Glomerular visceral epithelial cell (primary cell): ENCODE results near the gene ENAH.
"Not testable (repeated sequence)": the region's sequence is repeated elsewhere in the genome, so short reads cannot be mapped to it uniquely, and the experiment has no call there.

Experiments used
- DNase-seq: peaks from one replicate; pipeline ENCODE4 v3.0.0-alpha.2; 2016; ENCODE audit errors: extremely low spot score

The ENAH gene

DNA sequence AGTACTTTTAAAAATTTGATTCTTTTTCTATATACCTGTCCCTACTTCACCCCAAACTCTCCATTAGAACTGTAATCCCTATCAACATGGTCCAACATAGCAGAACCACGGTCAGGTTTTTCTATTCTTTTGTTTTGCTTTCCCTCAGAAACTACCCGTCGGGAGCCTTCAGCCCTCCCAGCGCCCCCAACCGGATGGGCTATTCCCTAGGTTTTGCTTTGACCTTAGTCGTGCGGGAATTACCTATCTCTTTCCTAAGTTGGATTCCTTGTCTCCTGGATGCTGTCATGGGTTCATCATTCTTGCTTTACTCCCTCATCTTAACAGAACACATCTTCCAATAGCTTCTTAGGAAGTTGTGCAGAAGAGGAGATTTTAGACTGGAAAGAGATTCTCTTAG lies 127.5 kb downstream of the ENAH start:
- no peak for DNase-seq

DNA sequence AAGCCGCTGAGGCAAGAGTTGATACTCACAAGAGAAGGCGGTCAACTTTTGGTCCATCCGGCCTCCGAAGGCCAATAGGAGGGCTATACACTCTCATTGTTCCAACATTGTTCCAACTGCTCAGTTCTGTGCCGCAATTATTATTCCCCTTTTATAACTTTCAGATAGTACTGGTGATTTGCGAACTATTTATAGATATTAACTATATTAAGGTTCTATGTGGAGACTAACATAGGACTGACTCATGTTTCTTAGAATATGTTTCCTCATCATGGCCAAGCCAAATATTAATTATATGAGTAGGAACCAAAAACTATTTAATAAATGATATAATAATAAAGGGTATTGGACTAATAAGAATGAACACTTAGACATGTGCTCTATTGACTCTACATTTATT lies 128.4 kb downstream of the ENAH start:
- no peak for DNase-seq

DNA sequence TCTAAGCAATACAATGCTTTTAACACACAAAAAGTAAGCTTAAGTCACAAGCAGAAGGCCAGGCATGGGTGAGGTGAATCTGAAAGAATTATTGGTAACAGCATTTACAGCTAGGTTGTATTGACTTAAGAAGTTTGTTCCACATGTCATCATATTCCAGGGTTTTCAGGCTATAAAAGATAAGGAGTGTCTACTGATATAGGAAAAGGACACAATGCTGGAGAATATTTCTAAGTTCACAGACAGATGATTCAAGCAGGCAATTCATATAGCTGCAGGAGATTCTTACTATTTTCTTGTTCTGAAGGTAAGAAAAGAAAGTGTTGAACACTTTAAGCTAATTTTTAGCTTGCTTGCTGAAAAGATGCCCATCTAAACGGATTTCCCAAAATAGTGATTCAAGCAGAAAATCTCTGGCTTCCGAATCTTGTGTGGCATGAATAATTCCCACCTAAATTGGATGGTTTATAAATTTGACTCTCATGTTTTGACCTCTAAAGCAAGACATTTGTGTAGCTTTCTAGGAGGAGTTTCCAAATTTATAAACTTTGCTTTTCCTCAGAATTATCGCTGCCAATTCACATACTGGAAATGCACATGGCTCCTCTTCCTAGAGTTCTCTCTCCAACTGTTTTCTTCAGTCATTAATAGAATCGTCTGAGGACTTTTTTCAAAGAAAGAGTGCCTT lies 129.5 kb downstream of the ENAH start:
- no peak for DNase-seq

DNA sequence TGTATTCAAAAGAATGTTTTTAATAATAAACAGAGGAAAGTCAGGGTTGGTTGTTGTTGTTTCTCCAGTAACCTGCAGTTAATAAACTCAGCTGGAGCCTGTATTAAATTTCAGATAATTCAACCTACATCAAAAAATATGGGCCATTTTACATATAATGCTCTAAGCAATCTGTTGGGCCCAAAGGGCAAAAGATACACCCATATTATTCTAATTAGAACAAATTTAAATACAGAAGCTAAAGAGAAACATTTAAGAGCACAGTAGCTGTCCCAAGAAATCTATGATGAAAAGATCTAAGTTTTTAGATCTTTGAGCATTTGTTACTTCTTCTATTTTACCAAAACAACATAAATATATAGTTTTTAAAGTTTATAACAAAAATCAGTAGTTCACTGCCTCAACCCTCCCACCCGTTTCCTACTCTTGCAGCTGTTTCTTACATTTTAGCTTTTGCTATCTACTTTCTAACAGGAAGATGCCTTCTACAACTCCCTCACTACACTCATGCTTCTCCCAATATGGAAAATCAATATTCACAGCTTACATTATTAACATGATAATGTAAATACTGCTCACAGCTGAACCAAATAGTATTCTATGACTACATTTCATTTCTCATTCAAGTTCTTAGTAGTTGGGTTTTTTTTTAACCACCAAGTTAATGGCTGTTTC lies 130.2 kb downstream of the ENAH start:
- no peak for DNase-seq

DNA sequence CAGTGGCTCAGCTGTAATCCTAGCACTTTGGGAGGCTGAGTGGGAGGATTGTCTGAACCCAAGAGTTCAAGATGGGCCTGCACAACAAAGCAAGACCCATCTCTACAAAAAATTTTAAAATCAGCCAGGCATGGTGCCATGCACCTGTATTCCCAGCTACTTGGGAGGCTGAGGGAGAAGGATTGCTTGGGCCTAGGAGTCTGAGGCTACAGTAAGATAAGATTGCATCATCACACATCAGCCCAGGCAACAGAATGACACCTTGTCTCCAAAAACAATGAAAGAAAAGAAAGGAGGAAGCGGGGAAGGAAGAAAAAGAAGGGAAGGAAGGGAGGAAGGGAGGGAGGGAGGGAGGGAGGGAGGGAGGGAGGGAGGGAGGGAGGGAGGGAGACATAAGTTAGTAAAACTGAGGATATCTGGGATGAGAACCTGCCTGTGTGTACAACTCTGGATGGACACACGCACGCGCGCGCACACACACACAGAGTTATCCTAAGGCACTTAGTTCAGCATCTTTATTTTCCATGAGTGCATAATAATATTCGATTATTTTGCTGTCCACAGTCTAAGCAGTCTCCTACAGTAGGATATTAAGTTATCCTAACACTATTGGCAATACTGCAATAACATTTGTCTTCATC lies 132.2 kb downstream of the ENAH start:
- no peak for DNase-seq

DNA sequence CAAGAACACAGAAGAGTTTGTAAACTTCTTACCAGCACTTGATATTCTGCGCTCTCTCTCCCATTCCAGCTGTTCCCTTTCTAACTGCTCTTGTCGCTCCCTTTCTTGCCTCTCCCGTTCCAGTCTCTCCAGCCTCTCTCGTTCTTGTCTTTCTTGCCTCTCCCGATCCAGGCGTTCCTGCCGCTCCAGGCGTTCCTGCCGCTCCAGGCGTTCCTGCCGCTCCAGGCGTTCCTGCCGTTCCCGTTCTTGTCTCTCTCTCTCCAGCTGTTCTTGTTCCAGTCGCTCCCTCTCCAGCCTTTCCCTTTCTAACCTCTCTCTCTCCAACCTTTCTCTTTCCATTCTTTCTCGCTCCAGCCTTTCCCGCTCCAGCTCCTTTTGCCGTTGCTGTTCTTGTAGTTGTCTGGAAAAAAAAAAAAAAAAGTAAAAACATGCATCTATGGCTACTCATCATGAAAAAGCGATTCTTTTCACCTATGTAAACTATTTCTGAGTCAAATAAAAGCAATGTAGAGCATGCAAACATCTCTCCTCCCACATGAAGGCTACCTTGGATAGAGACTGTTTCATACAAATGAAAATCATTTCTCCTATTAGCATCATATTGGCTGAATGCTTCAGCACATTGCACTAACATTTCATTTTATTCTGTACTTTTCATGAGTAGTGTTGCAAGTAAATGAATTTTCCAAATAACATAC lies 133.6 kb downstream of the ENAH start:
- DNase-seq = no peak

DNA sequence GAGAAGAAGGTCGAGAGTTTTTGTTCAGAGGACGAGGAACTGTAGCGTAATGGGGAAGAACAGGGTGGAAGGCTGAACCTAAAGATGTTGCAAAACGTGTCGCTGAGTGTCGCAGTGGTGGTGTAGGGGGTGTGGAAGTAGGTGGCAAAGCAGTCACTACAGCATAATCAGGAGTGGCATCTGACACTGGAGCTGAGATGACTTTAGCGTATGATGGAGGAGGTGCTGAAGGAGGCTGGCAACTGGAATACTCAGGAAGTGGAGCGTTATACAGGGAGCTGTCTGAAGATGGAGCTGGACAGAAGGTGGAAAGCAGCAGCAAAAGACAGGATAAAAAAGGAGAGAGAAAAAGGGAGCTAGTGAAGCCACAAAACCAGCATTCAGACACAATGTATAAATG lies 135.2 kb downstream of the ENAH start:
- DNase-seq = no peak

DNA sequence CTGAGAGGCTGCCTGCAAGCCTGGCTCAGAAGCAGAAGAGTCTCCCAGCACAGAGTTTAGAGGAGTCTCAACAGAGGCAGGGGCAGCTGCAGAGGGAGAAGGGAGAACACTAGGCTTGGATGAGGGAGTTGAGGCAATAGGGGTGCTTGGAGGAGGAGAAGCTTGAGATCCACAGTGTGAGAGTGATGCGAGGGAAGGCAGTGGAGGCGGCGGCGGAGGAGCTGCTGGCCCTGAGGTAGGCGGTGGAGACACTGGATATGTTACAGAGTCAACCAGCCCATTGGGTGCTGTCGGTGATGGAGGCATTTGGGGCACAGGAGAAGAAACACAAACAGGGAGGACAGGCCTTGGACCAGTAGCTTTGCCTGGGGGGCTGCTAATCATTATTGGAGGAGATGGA lies 135.7 kb downstream of the ENAH start:
- DNase-seq = no peak

DNA sequence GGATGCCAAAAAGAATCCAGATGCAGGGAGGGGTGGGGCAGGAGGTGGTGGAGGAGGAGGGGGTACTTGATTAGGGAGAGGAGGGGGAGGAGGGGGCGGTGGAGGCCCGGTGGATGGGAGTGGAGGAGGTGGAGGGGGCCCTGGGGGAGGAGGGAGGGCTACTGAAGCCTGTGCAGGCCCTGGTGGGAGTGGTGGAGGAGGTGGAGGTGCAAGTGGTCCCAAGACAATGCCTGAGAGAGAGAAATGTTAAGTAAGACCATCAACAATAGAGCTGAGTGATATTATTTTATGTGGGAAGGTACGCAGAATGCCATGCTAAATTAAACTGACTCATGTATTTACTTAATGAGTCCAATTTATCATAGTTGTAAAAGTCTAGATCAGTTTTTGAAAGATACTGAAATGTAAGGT lies 138.2 kb downstream of the ENAH start:
- no peak for DNase-seq

DNA sequence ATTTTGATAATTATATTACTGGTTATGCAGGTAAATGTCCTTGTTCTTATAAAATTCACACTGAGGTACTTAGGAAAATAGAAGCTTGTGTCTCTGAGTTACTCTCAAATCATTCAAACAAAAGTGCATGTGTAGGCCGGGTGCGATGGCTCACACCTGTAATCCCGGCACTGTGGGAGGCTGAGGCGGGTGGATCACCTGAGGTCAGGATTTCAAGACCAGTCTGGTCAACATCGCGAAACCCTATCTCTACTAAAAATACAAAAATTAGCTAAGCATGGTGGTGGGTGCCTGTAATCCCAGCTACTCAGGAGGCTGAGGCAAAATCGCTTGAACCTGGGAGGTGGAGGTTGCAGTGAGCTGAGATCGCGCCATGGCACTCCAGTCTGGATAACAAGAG lies 139.3 kb downstream of the ENAH start:
- DNase-seq = not testable (repeated sequence)

DNA sequence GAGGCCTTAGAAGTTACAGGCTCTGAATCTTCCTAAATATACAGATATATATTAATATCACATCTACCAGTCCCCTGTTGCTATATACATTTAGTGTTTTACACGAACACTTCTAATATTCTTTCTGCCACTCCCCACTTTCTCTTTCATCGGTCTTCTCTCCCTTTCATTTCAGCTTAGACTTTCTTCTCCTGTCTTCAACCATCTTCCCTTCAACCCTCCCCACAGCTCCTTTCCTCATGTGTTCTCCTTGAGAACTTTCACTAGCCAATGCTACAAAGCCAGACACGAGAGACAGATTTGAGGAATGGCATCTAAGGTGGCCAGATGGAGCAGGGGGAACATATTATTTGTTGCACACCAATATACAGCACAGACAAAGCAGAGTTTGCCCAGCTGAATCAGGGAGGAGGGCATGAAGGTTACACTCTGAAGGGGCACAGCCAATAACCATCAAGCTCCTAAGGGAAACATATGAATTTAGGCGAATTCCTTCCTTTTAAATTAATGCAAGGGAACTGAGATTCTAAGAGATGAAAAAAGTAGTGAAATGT lies 141.0 kb downstream of the ENAH start:
- no peak for DNase-seq

DNA sequence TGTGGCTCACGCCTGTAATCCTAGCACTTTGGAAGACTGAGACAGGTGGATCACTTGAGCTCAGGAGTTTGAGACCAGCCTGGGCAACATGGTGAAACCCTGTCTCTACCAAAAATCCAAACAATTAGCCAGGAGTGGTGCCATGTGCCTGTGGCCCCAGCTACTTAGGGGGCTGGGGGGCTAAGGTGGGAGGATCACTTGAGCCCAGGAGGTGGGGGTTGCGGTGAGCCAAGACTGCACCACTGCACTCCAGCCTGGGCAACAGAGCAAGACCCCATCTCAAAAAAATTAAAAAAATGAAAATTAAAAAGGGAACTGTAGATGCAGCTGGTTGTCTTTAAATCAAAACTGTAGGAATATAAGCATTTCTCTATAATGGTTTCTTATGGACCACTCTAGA lies 142.2 kb downstream of the ENAH start:
- not testable (repeated sequence) for DNase-seq

DNA sequence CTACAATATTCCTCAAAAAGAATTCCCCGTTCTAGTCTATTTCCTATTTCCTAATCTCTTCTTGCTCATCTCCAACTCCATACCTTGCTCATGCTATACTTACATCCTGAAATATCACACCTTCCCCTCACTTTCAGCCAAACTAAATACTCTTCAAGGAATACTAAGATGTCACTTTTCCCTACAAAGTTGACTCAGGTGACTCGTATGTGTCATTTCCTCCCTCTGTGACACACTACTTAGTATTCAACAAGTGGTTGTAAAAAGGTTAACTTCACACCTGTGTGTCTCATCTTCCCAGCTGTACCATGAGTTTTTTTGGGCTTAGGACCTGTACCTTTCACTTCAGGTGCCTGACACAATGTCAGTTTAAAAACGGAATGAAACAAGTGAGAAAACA lies 143.2 kb downstream of the ENAH start:
- DNase-seq = no peak

DNA sequence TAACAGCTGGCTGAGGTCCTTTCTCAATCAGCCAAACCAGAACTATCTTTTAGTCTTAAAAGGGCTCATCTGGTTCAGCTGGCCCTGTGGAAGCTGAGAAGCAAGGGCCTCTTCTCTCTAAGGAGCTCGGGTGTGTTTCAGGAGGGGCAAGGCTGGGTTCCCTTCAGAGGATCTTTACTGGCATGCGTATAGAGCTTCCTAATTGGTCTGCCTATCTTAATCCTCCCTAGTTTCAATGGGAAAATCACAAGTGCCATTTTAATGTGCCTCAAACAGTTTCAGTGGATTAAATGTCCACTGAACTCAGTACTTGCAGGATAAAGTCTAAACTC lies 143.6 kb downstream of the ENAH start:
- DNase-seq = no peak

DNA sequence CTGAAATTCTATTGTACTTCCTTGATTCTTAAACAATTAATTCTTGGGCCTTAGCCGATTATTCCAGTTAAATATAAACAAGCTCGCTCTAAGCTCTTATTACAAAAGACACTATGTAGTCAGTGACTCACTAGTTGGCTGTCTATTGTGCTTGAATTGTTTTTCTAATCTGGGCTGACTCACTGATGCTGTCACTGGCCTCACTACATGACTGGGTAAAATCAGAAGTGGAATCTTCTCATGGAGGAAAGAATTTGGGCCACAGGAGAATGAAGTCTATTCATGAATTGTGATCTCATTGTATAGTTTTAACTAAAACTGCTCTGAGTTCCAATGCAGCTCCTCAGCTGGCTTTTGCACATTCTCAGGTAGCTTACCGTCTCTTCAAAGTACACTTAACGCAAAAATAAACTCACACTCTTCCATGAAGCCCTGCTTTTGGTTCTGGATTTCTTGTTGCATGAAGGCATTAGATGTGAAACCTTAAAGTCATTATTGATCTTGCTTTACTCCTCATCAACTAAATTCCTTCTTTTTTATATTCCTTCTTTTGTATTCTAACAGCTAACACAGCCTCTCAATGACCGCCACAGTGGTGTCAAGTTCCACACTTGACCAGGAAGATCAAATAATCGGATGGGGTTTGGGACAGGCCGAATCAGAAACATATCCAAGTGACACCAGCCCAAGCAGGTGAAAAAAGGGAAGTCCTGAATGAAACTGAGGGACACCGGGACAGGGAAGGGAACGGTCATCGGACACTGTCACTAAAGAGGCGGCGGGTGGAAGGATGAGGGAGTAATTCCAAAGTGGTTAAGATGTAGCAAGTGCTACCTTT lies 144.2 kb downstream of the ENAH start:
- peak; percentile 91 for DNase-seq

DNA sequence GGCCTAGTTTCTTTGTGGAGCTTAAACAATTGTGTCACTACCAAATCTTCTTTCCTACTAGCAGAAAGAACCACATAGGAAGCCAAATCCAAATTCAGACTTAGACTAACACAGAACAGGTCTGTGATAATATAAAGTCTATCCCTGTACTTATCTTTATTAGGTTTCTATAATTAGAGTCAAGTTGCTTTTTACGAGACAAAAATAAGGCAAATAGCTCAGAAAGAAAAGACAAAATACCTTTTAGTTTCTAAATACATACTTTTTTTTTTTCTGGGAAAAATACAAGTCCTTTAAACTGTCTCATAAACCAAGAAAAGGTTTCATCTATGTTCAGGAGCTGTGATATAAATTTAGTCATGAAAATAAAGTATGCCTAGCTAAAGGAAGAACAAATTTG lies 146.2 kb downstream of the ENAH start:
- no peak for DNase-seq

DNA sequence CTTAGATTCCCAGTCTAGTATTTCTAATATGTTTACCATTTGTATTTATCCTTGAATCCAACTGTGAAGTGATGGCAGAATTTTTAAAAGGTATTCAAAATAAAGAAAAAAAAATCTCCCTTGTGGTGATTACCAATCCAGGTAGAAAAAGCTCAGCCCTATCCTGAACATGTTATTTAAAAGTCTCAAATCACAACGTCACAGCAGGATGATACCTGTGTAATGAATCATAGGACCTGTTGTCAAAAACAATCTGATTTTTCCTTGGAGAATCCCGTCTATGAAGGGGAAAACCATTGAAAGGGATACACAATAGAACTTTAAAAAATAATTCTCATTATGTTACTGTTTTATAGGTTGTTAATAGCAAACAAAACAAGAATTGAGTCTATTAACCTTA lies 148.1 kb downstream of the ENAH start:
- no peak for DNase-seq

DNA sequence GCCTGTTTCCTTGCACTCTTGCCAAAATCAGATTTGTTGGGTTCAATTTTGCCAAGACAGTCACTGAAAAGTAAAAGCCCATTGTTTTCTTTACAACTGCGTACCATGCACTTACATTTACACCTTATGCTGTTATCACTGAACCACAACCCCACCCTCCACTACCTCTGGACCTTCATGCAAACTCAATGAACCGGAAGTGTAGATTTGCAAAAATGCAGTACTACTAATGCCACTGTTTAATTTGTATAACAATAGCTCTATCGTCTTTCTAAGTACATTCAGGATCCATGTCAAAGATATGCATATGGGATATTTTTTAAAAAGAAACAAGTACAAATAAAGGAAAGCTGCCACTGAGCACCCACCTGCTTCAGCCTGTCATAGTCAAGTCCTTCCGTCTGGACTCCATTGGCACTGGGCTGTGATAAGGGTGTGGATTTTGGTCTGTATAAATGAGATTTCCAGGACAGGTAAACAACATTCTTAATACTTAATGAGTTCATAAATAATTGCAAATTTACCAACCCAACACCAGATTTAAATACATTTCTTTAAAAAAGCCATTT lies 152.2 kb downstream of the ENAH start:
- DNase-seq = no peak

DNA sequence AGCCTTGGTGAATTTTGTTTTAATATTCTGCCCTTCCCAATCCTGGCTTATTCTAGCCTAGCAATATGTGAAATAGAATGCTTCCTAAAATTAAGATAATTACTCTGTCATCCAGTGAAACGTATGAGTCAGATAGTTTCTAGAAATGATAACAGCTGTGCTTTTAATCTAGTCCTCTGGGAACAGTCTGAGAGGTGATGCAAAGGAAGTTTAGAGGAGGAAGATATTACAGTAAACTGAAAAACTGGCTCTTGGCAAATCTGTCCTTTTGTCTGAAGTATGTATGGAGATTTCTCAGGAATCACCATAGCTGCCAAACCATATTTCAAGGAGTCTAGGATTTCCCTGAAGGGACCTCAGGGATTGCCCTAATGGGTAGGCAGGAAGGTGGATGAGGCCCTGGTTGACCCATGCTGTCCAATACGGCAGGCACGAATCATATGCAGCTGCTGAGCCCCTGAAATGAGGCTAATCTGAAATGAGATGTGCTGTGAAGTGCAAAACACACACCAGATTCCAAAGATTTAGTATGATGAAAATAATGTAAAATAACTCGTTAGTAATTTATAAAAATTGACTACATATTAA lies 154.3 kb downstream of the ENAH start:
- no peak for DNase-seq

DNA sequence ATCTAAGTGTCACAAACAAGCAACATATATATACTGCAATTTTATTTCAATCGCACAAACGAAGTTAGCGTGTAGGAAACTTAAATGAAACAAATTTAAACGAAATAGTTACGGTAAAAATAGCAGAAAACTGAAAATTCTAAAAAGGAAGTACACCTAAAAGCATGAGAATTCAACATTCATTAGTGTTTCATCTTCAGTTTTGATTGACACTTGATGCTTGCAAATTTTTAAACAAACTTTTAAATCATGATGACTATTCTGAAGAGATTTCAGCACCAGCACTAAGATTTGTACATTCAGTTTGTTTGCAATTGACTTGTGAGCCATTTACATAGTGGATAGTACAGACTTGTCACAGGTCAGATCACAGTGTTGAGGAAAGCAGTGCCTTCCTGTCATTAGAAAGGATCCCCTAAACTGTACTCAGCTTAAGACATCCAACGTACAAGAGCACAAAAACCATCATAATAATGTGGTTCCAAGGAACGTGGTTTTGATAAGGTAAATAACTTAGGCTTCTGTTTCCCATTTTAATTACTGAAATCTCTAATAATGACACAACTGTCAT lies 158.0 kb downstream of the ENAH start:
- no peak for DNase-seq
